ENCODE measurements around the gene SYNE2. TPM values are rescaled to one million over a fixed set of nuclear protein-coding genes. Genes with fewer than 3 reads are reported as not detected.

SYNE2 gene
- total and polyA plus RNA-seq, 10 of the 15 experiments (the other 5 are each of a cell fraction or from before 2014, with no cell fraction given), result 2.1 to 52.7 (median 38.1) TPM

DNA sequence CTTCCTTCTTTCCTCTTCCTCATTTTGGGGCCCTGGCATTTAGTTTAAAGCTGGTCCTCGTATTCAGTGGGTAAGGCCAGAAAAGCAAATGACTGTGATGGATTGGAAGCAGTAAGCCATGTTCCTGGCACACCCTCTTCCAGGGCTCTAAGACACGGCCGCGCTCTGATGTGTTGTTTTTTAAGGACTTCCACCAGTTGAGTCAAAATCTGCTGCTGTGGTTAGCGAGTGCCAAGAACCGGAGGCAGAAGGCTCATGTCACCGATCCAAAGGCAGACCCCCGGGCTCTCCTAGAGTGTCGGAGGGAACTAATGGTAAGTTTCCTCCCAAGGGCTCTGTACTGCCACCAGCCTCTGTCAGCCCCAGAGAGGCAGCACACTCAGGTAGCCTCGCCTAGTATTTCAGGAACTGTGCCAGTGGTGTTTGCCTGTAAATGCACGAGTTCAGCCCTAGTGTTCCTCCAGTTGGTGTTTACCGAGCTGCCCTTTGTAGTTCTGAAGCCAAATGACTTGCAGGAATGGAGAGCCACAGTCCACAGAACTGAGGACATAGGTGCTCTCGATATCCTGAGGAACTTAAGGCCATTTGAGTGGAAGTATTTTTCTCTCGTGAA is 368.7 kb downstream of the SYNE2 start (continued):
- TF ChIP-seq, protein P1, sequence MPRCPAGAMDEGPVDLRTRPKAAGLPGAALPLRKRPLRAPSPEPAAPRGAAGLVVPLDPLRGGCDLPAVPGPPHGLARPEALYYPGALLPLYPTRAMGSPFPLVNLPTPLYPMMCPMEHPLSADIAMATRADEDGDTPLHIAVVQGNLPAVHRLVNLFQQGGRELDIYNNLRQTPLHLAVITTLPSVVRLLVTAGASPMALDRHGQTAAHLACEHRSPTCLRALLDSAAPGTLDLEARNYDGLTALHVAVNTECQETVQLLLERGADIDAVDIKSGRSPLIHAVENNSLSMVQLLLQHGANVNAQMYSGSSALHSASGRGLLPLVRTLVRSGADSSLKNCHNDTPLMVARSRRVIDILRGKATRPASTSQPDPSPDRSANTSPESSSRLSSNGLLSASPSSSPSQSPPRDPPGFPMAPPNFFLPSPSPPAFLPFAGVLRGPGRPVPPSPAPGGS (IDR thresholded peaks at IDR 0.05; ENCODE audit: borderline replicate concordance, insufficient read depth, low read depth, low read length, poor library complexity, severe bottlenecking), result no peak
- no peak for TF ChIP-seq STAT3 (IDR thresholded peaks at IDR 0.05; ENCODE audit: low read depth, low read length)

DNA sequence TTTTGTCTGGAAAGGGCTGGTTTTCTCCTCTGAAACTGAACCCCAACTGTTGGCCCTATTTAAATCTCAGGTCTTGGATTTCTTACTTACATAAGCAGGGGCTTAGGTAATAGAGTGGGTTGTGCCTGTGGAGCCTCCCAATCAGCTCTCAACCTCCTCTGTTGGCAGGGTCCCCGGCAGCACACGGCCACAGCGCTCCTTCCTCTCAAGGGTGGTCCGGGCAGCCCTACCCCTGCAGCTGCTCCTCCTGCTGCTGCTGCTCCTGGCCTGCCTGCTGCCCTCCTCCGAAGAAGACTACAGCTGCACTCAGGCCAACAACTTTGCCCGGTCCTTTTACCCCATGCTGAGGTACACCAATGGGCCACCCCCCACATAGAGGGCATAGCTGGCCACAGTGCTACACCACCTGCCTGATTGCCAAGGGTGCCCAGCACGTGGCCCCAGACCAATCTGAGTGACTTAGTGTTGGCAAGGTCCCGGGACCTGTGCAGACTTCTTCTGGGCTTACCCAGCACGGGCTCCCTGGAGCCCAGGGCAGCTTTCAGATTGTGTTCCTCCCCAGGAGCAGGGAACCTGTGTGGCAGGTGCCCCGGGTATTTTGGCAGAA is 372.4 kb downstream of the SYNE2 start:
- H3K4me2 ChIP-seq (ENCODE audit: control insufficient read depth, insufficient read depth), result no peak overlapping the region
- CTCF ChIA-PET, result no interaction called here
- H3K9ac ChIP-seq (ENCODE audit: control insufficient read depth, insufficient read depth, low read length), result no peak overlapping the region
- no peaks in the 10 kb centered on the region for H3K9me3 ChIP-seq (replicated peaks; ENCODE audit: control insufficient read depth, insufficient read depth, low read length)
- no peak overlapping the region for H3K27ac ChIP-seq (ENCODE audit: control insufficient read depth, insufficient read depth)
- H3K27me3 ChIP-seq (replicated peaks in 1 of 2; ENCODE audit: control insufficient read depth in 2 of 2, insufficient read depth in 2 of 2, low read length in 1 of 2), result no peaks in the 10 kb centered on the region
- 83% methylated on average over 10 of the region's 10 CpGs for WGBS (ENCODE audit: insufficient coverage, insufficient replicate concordance, low lambda C conversion rate, missing lambda C conversion rate)
- ATAC-seq, result no peak
- no TSS peak for BruUV-seq (replicated peaks)
- peaks cover 7% of the 10 kb centered on the region for H3K4me1 ChIP-seq (ENCODE audit: control insufficient read depth, insufficient read depth, low read length)
- peaks cover 11 to 25% of the 10 kb centered on the region in 2 experiments for H3K36me3 ChIP-seq (ENCODE audit: control insufficient read depth in 2 of 2, insufficient read depth in 2 of 2, low read length in 1 of 2)
- no peak overlapping the region for H3K4me3 ChIP-seq
- no peak overlapping the region for H2AFZ ChIP-seq (ENCODE audit: control insufficient read depth, low read depth, low read length)
- POLR2A ChIA-PET, result interaction anchor here (1.4 kb wide), 1 partner anchor 10 kb away, joined by 5 read pairs; no protein-coding TSS in a partner anchor
- RAD21 ChIA-PET (ENCODE audit: unreplicated experiment), result no interaction called here
- SMC1A ChIA-PET (ENCODE audit: uncharacterized antibody, unreplicated experiment), result interaction anchor here (2.5 kb wide), 1 partner anchor 10 kb away, joined by 10 read pairs; no protein-coding TSS in a partner anchor
- TF ChIP-seq EP300 (IDR thresholded peaks at IDR 0.05; ENCODE audit: borderline replicate concordance in 1 of 2, control insufficient read depth in 1 of 2, low read depth in 2 of 2, low read length in 2 of 2), result no peak
- TF ChIP-seq MTA3 (IDR thresholded peaks at IDR 0.05; ENCODE audit: borderline replicate concordance, low read length), result no peak
- no peak for TF ChIP-seq CHD2 (IDR thresholded peaks at IDR 0.05; ENCODE audit: borderline replicate concordance, low read depth, low read length)
- in situ Hi-C loops (cut with MboI) (no loop called here), intact Hi-C loops (cut with micrococcal nuclease; ENCODE audit: unreplicated experiment) (no loop called here)
- no peak for FAIRE-seq
- H3K79me2 ChIP-seq (ENCODE audit: control insufficient read depth, insufficient read depth, low read length), result no peaks in the 10 kb centered on the region
- H4K20me1 ChIP-seq (ENCODE audit: control insufficient read depth, insufficient read depth), result no peaks in the 10 kb centered on the region
- no peak for DNase-seq (ENCODE audit: low read depth, low spot score)
